HAP-1 (cell line): ENCODE measurements around the gene LYRM4.

ENCODE experiments used
- DNase-seq, 2 experiments: peaks; one replicate each; pipeline ENCODE4 v3.0.0-alpha.2; 2016 to 2020; ENCODE audit warnings: low spot score in 2 of 2
- H3K27me3 ChIP-seq: fragments of 250-450 bp; sonication (Bioruptor Pico); 2 replicates; pipeline ENCODE4 v1.5.1; 2020; ENCODE audit warnings: low read depth, mild to moderate bottlenecking, moderate library complexity
- H3K36me3 ChIP-seq: fragments of 250-450 bp; sonication (Bioruptor Pico); replicated peaks from 2 replicates; pipeline ENCODE4 v1.5.1; 2020; ENCODE audit warnings: mild to moderate bottlenecking
- H3K4me1 ChIP-seq: fragments of 250-450 bp; sonication (Bioruptor Pico); 2 replicates; pipeline ENCODE4 v1.5.1; 2020; ENCODE audit warnings: mild to moderate bottlenecking
- H3K4me3 ChIP-seq: fragments of 250-450 bp; sonication (Bioruptor Pico); 2 replicates; pipeline ENCODE4 v1.5.1; 2020; ENCODE audit warnings: mild to moderate bottlenecking, moderate library complexity
- H3K9me3 ChIP-seq: fragments of 250-450 bp; sonication (Bioruptor Pico); 2 replicates; pipeline ENCODE4 v1.5.1; 2020; ENCODE audit warnings: mild to moderate bottlenecking, moderate library complexity
- in situ Hi-C: fragments of 300-500 bp; cut with MboI; formaldehyde crosslinking; loops from 3 replicates; pipeline ENCODE4 v1.14.3; 2020; ENCODE audit warnings: low sequenced_read_pairs, inconsistent platforms, mixed read lengths

Gene LYRM4

DNA sequence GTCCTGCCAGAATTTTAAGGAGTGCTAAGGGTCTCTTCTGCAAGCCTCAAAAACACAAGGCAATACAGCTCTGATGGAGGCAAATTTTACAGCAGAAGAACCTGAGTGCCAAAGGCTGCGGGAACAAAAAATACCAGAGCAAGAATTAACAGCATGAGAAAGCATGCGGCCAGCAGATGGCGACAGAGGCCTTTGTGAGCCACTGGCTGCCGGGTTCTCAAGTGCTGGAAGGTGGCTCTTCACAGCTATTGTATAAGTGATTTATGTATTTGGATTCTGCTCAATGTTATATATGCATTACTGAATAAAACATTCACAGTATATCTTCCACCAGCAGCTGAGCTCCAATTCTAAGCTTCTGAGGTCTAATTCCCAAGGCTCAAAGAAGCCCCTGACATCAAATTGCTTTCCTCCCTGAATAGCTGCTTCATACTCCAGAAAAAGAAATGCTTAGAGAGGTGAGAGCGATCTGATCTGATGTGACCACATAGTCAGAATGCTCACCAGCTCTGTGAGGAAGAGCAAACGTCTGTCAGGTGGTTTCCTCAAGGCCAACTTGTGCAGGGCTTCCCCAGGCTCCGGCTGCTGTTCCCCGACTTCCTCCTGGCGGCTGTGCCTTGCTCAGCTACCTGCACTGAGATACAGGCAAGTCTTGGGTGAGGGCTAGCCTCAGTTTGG, 117.0 kb downstream of the LYRM4 start:
- Histone ChIP-seq H3K9me3 (no peaks in the 10 kb centered on the region), H3K36me3 (no peaks in the 10 kb centered on the region), H3K4me3 (no peak overlapping the region), H3K4me1 (peaks cover 5% of the 10 kb centered on the region), H3K27me3 (no peaks in the 10 kb centered on the region)
- in situ Hi-C loops = loop anchor here (5.0 kb wide), 1 partner anchor 259 kb away; no protein-coding TSS in a partner anchor
- peak; percentile 78 to 90 for DNase-seq

DNA sequence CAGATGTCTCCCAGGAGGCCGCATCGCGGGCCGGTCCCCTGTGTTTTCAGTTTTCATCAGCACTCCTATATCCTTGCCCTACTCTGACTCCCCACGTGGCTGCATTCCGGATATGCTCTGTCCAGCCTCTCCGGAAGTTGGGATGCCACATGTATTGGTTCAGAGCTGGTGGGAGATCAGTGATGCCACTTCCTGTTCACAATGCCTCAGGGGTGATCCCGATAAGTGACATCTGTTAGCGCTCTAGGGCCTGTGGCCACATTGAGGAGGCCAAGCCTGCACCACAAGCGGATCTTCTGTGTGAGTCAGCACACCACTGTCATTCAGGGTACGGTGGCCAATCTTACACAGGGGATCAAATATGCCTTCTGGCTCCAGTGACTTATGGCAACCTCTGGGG, 117.8 kb downstream of the LYRM4 start:
- H3K9me3 ChIP-seq = no peaks in the 10 kb centered on the region
- no peak for DNase-seq
- H3K36me3 ChIP-seq = no peaks in the 10 kb centered on the region
- H3K27me3 ChIP-seq = no peaks in the 10 kb centered on the region
- no peak overlapping the region for H3K4me3 ChIP-seq
- H3K4me1 ChIP-seq = peaks cover 7% of the 10 kb centered on the region
- in situ Hi-C loops = loop anchor here (5.0 kb wide), 1 partner anchor 259 kb away; no protein-coding TSS in a partner anchor

DNA sequence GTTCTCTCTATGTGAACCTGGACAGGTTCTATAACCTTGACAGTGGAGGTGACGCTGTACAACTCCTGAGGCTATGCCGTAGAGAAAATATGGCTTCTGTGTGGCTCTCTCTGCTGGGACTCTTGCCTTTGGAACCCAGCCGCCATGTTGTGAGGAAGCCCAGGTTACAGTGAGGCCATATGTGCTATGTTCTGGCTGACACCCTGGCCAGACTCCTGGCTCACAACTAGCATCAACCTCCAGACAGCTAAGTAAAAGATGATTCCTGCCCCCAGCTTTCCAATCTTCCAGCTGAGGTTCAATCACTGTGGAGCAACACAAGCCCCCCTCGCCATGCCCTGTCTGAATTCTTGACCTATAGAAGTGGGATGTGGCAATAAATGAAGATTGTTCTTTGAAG, 118.6 kb downstream of the LYRM4 start:
- no peak for DNase-seq
- in situ Hi-C loops = loop anchor here (5.0 kb wide), 1 partner anchor 260 kb away; no protein-coding TSS in a partner anchor
- Histone ChIP-seq H3K27me3 (no peaks in the 10 kb centered on the region), H3K9me3 (no peaks in the 10 kb centered on the region), H3K4me3 (no peak overlapping the region), H3K36me3 (no peaks in the 10 kb centered on the region), H3K4me1 (peaks cover 7% of the 10 kb centered on the region)

DNA sequence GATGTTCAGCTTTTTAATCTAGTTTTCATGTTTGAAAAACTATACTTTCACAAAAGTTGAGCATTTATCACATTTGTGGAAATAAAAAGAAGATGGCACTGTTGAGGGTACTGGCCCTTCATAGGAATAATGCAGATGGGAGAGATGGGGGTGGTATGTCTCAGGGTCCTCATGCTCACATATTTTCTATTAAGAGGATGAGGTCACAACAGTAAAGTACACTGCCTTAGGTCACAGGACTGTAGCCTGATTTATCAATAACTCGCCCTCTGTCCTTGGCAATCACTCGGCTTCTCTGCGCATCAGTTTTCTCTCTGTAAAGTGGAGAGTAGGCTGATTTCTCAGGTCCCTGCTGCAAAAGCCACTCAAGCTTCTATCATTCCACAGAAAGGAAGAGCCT, 119.7 kb downstream of the LYRM4 start:
- in situ Hi-C loops = loop anchor here (5.0 kb wide), 1 partner anchor 261 kb away; no protein-coding TSS in a partner anchor
- H3K27me3 ChIP-seq = no peaks in the 10 kb centered on the region
- no peak for DNase-seq
- H3K4me3 ChIP-seq = no peak overlapping the region
- no peaks in the 10 kb centered on the region for H3K36me3 ChIP-seq
- no peaks in the 10 kb centered on the region for H3K9me3 ChIP-seq
- peaks cover 7% of the 10 kb centered on the region for H3K4me1 ChIP-seq

DNA sequence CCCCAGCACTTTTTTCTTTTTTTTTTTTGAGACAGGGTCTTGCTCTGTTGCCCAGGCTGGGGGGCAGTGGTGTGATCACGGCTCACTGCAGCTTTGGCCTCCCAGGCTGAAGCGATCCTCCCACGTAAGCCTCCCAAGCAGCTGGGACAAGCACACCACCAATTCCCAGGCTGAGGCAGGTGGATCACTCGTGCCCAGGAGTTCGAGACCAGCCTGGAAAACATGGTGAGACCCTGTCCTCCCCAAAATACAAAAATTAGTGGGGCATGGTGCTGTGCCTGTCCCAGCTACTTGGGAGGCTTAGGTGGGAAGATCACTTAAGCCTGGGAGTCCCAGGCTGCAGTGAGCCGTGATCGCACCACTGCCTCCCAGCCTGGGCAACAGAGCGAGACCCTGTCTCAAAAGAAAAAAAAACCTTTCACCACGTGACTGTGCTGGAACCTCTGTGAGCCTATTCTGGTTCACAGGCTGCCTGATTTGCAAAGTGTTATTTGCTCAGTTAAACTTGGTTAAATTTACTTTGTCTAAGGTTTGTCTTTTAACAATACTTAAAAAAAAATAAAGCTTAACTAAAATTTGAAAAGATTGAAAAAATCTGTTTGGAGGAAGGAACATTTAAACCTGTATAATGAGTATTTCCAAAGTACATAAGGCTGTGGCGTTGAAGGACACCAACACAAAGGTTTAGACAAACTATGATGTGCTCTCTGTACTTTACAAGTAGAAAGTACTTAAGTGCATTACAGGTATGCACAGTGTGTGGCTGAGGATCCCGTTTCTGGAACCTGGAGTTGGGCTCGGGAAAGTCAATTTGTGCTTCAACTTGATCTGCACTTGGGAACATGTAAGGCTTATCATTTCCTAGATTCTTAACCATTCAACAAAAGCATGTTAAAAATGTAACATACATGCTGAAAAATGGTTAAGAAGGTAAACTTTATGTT, 120.7 kb downstream of the LYRM4 start:
- H3K27me3 ChIP-seq = no peaks in the 10 kb centered on the region
- H3K9me3 ChIP-seq = no peaks in the 10 kb centered on the region
- DNase-seq = no peak
- H3K36me3 ChIP-seq = no peaks in the 10 kb centered on the region
- in situ Hi-C loops = loop anchor here (5.0 kb wide), 1 partner anchor 262 kb away; no protein-coding TSS in a partner anchor
- H3K4me1 ChIP-seq = peaks cover 7% of the 10 kb centered on the region
- no peak overlapping the region for H3K4me3 ChIP-seq

DNA sequence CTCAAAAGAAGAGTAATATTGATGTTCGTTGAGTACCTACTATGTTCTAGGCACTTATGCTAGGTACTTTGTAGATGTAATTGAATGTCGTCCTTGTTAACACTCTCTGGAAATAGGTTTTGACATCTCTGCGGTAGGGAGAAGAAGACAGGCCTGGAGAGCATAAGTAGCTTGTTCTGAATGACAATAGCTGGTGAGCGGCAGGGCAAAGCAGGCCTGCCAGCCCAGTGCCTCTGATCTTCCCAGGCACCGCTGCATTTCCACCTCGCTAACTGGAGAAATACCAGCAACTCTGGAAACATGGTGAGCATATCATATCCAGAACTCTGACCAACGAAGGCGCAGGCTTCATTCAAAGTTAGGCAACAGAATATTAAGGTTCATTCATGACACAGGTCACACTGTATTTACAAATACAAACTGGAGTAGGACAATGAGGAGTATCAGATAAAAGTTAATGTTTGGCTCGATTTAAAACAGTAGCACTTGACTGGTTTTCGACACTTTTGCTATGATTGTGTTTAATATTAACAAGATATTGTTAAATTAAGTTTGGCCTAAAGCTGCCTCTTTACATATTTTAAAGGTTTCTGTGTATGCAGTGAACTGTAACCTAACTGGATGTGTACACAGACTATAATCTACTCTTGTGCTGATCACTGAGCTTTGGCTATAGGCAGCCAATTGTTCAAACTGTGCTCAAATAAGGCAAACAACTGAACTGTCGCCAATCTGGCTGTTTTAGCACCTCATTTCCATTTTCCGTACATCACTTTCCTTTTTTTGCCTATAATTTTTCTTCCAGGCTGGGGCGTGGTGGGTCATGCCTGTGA, 121.5 kb downstream of the LYRM4 start:
- in situ Hi-C loops = no loop called here
- no peaks in the 10 kb centered on the region for H3K9me3 ChIP-seq
- peaks cover 7% of the 10 kb centered on the region for H3K4me1 ChIP-seq
- H3K4me3 ChIP-seq = no peak overlapping the region
- H3K36me3 ChIP-seq = no peaks in the 10 kb centered on the region
- peak; percentile 11 to 43 for DNase-seq
- H3K27me3 ChIP-seq = no peaks in the 10 kb centered on the region

DNA sequence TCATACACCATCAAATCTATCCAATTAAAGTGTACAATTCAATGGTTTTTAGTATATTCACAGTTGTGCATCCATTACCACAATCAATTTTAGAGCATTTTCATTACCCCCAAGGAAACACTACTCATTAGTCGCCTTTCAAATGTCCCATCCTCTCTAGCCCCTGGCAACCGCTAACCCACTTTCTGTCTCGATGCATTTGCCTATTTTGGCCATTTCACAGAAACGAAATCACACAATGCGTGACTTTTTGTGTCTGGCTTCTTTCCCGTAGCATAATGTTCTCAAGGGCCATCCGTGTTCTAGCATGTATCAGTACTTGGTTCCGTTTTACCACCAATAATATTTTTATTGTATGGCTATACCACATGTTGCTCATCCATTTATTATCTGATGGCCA, 123.9 kb downstream of the LYRM4 start:
- Histone ChIP-seq H3K4me1 (peaks cover 16% of the 10 kb centered on the region), H3K27me3 (no peaks in the 10 kb centered on the region), H3K4me3 (no peak overlapping the region), H3K36me3 (no peaks in the 10 kb centered on the region), H3K9me3 (no peaks in the 10 kb centered on the region)
- no peak for DNase-seq
- in situ Hi-C loops = no loop called here

DNA sequence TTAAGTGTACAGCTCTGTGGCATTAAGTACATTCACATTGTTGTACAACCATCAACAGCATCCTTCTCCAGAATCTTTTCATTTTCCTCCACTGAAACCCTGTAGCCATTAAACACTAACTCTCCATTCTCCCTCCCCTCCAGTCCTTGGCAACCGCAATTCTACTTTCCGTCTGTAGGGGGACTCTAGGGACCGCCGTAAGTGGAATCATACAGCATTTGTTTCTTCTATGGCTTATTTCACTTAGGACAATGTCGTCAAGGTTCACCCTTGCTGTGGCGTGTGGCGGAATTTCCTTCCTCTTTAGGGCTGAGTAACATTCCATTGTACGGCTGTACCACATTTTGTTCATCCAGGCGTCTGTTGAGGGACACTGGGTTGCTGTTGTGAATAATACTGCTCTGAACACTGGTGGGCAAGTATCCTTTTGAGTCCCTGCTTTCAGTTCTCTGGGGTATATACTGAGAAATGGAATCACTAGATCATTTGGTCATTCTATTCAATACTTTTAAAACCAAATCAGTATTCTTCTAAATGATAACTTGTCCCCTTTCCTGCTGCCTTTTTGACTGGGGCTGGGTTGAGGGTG, 124.9 kb downstream of the LYRM4 start:
- H3K4me1 ChIP-seq = peaks cover 24% of the 10 kb centered on the region
- H3K9me3 ChIP-seq = no peaks in the 10 kb centered on the region
- no peaks in the 10 kb centered on the region for H3K36me3 ChIP-seq
- in situ Hi-C loops = no loop called here
- H3K27me3 ChIP-seq = no peaks in the 10 kb centered on the region
- DNase-seq = peak; percentile 39 to 75
- H3K4me3 ChIP-seq = no peak overlapping the region

DNA sequence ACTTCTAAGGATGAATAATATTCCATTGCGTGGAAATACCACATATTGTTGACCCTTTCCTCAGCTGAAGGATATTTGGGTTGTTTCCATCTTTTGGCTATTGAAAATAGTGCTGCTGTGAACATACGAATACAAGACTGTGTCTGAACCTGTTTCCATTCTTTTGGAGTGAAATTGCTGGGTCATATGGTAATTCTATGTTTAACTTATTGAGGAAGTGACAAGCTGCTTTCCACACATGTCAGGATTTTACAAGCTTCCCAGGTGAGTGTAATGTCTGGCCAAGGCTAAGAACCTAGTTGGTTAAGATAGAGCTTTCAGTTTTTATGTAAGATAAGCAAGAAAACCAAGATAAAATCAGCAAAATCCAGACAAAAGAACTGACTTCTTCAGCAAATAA, 126.8 kb downstream of the LYRM4 start:
- in situ Hi-C loops = no loop called here
- no peak overlapping the region for H3K4me3 ChIP-seq
- H3K9me3 ChIP-seq = no peaks in the 10 kb centered on the region
- no peaks in the 10 kb centered on the region for H3K27me3 ChIP-seq
- H3K4me1 ChIP-seq = peaks cover 28% of the 10 kb centered on the region
- no peaks in the 10 kb centered on the region for H3K36me3 ChIP-seq
- DNase-seq = no peak

DNA sequence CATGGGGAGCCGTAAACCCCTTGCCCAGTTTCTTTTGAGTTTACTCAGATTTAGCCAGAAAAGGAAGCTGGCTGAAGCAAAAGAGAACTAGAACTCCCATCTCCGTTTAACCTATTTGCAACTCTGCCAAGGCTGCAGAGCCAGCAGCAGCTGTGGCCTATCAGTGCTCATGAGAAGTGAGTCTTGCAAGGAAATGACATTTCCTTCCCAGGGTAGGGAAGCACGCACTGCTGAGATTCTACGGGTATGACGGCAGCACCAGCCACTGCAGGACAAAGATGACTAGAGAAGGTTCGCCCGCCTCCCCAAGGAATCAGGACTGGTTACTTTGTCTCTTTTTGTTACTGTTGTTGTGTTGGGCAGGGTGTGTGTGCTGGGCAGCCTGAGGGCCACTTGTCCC, 128.0 kb downstream of the LYRM4 start:
- Histone ChIP-seq H3K9me3 (no peaks in the 10 kb centered on the region), H3K4me1 (peaks cover 25% of the 10 kb centered on the region), H3K36me3 (no peaks in the 10 kb centered on the region), H3K4me3 (no peak overlapping the region), H3K27me3 (no peaks in the 10 kb centered on the region)
- no peak for DNase-seq
- in situ Hi-C loops = no loop called here

DNA sequence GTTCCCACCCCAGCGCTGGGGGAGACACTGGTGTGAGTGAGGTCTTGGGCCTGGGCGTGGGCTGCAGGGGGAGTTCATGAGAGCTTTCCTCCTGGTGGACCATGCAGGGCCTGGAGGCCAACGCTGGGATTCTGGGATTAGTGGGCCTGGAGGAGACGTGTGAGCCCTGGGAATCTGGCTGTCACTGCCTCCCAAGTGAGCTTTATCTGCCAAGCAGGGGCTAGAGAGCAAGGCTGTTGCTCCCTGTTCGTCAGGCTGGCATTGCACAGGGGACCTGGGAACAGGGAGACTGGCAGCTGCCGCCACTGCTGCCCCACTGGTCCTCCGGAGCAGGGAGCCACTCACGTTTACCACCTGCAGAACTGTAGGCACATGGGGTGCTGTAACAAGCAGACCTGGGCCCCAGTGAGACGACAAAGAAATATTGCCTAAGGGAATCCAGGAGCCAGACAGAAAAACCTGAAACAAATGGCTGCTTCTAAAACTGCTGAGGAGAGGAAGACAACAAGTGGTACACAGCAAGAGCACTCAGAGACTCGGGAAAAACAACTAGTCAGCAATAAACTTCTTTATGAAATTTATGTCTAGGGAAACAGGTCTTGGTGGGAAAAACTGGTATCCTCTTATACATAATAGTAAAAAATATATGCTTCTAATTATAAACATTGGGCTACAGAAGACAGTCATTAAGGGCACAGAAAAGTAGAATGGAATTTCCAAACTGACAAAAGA, 130.4 kb downstream of the LYRM4 start:
- no peaks in the 10 kb centered on the region for H3K27me3 ChIP-seq
- H3K36me3 ChIP-seq = no peaks in the 10 kb centered on the region
- DNase-seq = no peak
- no peaks in the 10 kb centered on the region for H3K9me3 ChIP-seq
- peaks cover 25% of the 10 kb centered on the region for H3K4me1 ChIP-seq
- in situ Hi-C loops = no loop called here
- no peak overlapping the region for H3K4me3 ChIP-seq

DNA sequence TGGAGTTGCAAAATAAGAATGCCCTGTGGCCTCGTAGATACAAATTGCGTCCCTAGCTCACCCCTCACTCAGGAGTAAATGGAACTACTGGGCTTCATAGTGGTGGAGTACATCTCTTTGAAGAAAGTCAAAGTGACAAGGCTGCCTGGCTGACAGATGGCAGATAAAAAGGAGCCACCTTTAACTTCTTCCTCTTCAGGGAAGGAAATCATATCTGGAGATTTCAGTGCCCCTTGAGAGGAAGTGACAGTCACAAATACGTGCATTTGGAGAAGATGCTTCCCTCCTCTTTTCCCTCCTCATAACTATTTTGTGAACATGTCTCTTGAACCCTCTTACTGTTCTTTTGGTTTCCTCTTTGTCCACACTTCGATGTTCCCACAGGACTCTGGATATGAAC, 132.4 kb downstream of the LYRM4 start:
- Histone ChIP-seq H3K36me3 (no peaks in the 10 kb centered on the region), H3K4me1 (peaks cover 25% of the 10 kb centered on the region), H3K4me3 (no peak overlapping the region), H3K27me3 (no peaks in the 10 kb centered on the region), H3K9me3 (no peaks in the 10 kb centered on the region)
- DNase-seq = no peak
- in situ Hi-C loops = no loop called here
